Activated CD8-positive, alpha-beta memory T cell treated with anti-CD3 and anti-CD28 coated beads, Interleukin-2, amount 10 ng/mL, durations not matched to agents 7 days and 5 days (primary cell): ENCODE measurements around the gene NKIRAS2. TPM values are rescaled to one million over a fixed set of nuclear protein-coding genes. Genes with fewer than 3 reads are reported as not detected.

Experiments used
- ATAC-seq: fragments of 150-1000 bp; cut with Tn5 transposase; one replicate; pipeline ENCODE4 v1.10.0; 2021; ENCODE audit warnings: moderate library complexity
- CTCF ChIA-PET: fragments of 350-600 bp; sonication (Branson Sonifier 250); formaldehyde crosslinking; loops from one replicate; lab custom pipeline; 2021; ENCODE audit warnings: antibody characterized with exemption; lab: Charles Lee
- DNase-seq: peaks from one replicate; pipeline ENCODE4 v3.0.0-alpha.2; 2020
- H3K27ac Mint-ChIP-seq: one replicate; pipeline ENCODE4 v1.8.0; 2021; ENCODE audit warnings: mild to moderate bottlenecking, mixed read lengths
- H3K27me3 Mint-ChIP-seq: one replicate; pipeline ENCODE4 v1.8.0; 2021; ENCODE audit warnings: mixed read lengths
- H3K36me3 Mint-ChIP-seq: one replicate; pipeline ENCODE4 v1.8.0; 2021; ENCODE audit warnings: mild to moderate bottlenecking, mixed read lengths
- H3K4me1 Mint-ChIP-seq: one replicate; pipeline ENCODE4 v1.8.0; 2021; ENCODE audit warnings: mixed read lengths
- H3K4me3 Mint-ChIP-seq: one replicate; pipeline ENCODE4 v1.8.0; 2021; ENCODE audit warnings: mild to moderate bottlenecking, moderate library complexity, mixed read lengths
- H3K9me3 Mint-ChIP-seq: one replicate; pipeline ENCODE4 v1.8.0; 2022; ENCODE audit warnings: low read depth, mixed read lengths
- total RNA-seq, 2 experiments: library from RNA; stranded (reverse); gene quantifications; one replicate each; pipeline ENCODE4 v1.2.3, GENCODE V29; 2021

The NKIRAS2 gene
- total RNA-seq, result 10 to 100 TPM; 21.0 to 23.7 TPM

DNA sequence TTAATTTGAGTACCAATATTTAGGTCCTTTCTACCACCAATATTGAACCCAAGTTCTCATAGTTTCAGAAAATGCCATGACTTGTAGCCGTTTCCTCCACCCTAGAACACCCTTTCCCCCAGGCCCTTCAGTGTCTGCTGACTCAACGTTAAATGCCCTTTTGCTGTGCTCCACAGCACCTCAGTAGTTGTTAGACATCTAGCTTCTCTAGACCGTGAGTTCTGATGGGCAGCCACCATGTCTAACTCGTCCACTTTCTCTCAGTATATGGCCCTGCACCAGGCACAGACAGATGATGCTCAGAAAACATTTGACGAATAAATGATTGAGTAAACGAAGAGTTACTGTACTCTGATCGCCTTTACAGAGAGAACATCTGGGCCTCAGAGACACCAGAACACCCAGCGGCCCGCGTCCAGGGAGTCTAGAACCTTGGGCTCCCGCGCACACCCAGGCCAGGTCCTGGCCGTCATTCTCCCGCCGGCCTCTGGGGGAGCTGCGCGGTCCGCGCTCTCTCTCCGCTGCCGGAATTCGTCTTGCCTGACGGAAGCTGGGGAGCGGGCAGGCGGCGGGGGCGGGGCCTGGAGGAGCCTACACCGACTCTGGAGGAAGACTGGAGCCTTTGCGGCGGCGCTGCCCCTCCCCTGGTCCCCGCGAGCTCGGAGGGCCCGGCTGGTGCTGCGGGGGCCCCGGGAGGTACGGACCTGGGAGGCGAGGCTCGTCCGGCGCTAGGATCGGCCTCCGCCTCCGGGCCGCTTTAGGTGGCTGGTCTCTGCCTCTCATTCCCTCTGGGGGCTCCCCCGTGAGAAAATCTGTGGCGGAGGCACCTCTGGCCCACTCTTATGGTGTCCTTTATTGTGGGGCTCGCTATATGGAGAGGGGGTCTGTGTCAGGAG is at the start of gene NKIRAS2:
TSS of gene NKIRAS2 (plus strand) at position 582 of the 896 bp plus-strand sequence. CDS start 1,488 bp downstream, outside the sequence.
- Mint-ChIP-seq H3K4me3 (peak within 1 kb of the TSS; percentile 93), H3K27me3 (no peaks in the 10 kb centered on the region), H3K36me3 (peaks cover 18% of the 10 kb centered on the region), H3K4me1 (peaks cover 57% of the 10 kb centered on the region), H3K27ac (peak within 1 kb of the TSS; percentile 77), H3K9me3 (no peaks in the 10 kb centered on the region)
- DNase-seq (peak; percentile 95), ATAC-seq (peak; percentile 78)
- CTCF ChIA-PET, result interaction anchor here (0.7 to 7.7 kb wide), 30 partner anchors 9 to 270 kb away, joined by 3 to 87 read pairs (median 4); partner anchors contain the start of genes ACLY, CNP, DHX58 and GHDC

DNA sequence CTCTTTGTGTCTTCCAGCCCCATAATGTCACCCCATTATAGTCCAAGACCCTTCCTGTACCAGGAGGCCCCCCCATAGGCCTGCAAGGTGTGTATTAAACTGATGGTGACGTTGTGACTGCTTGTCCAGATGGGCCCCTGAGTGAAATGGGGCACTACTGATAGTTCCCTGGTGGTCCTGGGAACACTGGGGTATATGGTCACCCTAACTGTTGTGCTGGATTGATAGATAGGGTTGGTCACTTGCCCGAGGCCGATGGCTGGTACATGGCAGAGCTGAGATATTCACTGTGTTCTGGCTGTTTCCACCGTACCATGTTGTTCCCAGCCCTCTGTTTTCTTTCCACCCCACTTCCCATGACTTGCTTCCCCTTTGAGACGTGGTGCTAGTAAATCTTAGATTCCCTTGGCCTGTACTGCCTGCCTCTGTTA is 49.0 kb upstream of the NKIRAS2 start:
- H3K36me3 Mint-ChIP-seq, result peaks cover 38% of the 10 kb centered on the region
- no peaks in the 10 kb centered on the region for H3K27me3 Mint-ChIP-seq
- CTCF ChIA-PET, result interaction anchor here (0.7 kb wide), 1 partner anchor 173 kb away, joined by 3 read pairs; no protein-coding TSS in a partner anchor

DNA sequence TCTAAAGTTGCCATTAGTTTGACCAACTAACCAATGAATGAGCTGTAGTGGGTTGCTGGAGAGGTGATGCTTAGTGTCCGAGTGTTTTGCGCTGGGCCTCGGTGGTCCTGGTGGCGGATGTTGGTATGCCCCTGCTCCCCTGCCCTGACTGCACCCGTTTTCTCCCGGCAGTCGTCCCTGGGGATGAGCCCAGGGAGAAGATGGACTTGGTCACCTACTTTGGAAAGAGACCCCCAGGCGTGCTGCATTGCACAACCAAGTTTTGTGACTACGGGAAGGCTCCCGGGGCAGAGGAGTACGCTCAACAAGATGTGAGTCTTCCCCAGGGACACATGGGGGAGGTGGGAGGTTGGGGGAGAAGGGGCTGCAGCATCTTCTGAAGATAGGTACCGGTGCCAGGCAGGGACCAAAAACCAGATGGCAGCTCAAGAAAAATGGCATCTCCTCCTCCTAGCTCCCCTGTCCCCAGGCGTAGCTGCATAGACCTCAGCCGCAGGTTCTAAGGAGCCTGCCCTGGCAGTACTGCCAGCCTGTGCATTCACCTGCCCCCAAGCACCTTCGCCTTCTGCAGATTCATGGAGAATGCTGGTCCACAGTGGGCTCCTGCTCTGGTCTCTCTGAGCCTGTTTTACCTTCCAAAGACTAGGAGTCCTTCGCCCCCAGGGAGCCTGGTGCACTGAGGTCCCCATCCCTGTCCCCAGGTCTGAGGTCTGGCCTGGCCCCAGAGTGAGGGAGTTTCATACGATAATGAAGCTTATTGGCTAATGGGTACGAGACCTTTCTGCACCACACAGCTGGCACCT is 48.0 kb upstream of the NKIRAS2 start:
- peaks cover 47% of the 10 kb centered on the region for H3K36me3 Mint-ChIP-seq
- no peaks in the 10 kb centered on the region for H3K27me3 Mint-ChIP-seq
- no peak overlapping the region for H3K27ac Mint-ChIP-seq
- peaks cover 28% of the 10 kb centered on the region for H3K4me1 Mint-ChIP-seq
- no peaks in the 10 kb centered on the region for H3K9me3 Mint-ChIP-seq
- CTCF ChIA-PET, result interaction anchor here (0.7 kb wide), 2 partner anchors 8 to 172 kb away, joined by 3 read pairs; no protein-coding TSS in a partner anchor
- H3K4me3 Mint-ChIP-seq, result no peak overlapping the region
- DNase-seq, result no peak
- ATAC-seq, result no peak

More for the DNA sequence above, 49.0 kb upstream of the NKIRAS2 start:
- DNase-seq, result no peak
- H3K9me3 Mint-ChIP-seq, result no peaks in the 10 kb centered on the region
- no peak for ATAC-seq
- peaks cover 29% of the 10 kb centered on the region for H3K4me1 Mint-ChIP-seq
- H3K4me3 Mint-ChIP-seq, result no peak overlapping the region
- no peak overlapping the region for H3K27ac Mint-ChIP-seq

DNA sequence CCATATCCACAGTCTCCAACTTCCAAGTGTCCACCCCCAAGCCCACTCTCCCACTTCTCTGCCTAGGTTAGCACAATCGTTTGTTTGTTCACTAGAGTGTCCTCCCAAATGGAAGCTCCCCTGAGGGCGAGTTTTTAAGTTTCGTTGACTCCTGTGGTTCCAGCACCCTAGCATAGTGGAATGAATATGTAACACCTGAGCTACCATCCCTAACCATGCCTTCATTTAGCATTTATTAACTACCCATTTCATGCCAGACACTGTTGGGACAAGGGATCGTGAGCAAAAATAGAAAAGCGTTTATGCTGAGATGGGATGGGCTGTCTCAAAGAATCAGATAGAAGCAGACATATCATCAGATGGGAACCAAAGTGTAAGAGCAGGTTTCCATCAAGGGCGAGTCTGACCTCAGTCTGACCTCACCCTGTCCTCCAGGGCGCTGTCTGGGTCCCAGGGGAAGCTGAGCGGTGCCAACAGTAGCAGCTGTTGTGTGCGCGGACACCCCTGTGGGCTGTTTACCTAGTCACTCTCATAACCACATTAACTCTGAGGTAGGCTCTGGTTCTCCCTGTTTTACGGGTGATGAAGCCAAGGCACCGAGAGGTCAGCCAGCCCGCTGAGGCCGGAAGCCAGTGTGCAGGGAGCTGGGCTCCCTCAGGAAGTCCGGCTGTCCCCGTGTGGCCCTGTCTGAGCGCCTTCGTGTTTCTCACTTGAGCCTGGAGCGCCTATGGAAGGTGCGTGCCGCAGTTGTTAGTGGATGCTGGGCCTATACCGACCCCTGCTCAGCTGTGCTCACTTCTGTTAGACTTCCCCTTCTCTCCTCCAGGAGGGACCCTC is 47.1 kb upstream of the NKIRAS2 start:
- Mint-ChIP-seq H3K27me3 (no peaks in the 10 kb centered on the region), H3K9me3 (no peaks in the 10 kb centered on the region), H3K4me1 (peaks cover 22% of the 10 kb centered on the region), H3K4me3 (no peak overlapping the region), H3K36me3 (peaks cover 49% of the 10 kb centered on the region), H3K27ac (no peak overlapping the region)
- DNase-seq (no peak), ATAC-seq (no peak)
- CTCF ChIA-PET, result interaction anchor here (0.9 kb wide), 1 partner anchor 128 kb away, joined by 3 read pairs; no protein-coding TSS in a partner anchor

DNA sequence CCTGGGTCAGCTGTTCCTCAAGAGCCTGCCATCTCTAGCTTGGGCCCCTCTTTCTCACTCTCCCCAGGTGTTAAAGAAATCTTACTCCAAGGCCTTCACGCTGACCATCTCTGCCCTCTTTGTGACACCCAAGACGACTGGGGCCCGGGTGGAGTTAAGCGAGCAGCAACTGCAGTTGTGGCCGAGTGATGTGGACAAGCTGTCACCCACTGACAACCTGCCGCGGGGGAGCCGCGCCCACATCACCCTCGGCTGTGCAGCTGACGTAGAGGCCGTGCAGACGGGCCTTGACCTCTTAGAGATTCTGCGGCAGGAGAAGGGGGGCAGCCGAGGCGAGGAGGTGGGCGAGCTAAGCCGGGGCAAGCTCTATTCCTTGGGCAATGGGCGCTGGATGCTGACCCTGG is 46.5 kb upstream of the NKIRAS2 start:
- Mint-ChIP-seq H3K4me1 (peaks cover 16% of the 10 kb centered on the region), H3K36me3 (peaks cover 42% of the 10 kb centered on the region), H3K27me3 (no peaks in the 10 kb centered on the region), H3K4me3 (no peak overlapping the region), H3K9me3 (no peaks in the 10 kb centered on the region), H3K27ac (no peak overlapping the region)
- CTCF ChIA-PET, result interaction anchor here (0.9 kb wide), 1 partner anchor 128 kb away, joined by 3 read pairs; no protein-coding TSS in a partner anchor
- ATAC-seq (no peak), DNase-seq (no peak)

DNA sequence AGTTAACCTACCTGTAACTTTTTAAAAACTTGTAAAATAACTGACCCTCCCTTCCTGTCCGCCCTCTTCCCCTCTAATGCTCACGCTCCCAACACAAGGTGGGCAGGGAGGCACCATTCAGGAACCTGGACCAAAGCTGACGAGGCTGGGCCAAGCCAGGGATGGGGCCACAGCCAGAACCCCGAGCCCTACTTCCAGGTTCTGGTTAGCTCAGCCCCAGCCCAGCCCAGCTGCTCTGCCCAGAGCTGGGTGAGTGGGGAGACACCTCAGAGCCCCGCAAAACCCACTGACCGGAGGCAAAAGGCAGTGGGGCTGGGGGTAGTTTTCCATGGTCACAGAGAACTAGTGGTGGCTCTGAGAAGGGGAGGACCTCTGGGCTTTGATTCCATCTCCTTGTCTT is 45.9 kb upstream of the NKIRAS2 start:
- H3K36me3 Mint-ChIP-seq, result peaks cover 39% of the 10 kb centered on the region
- CTCF ChIA-PET, result interaction anchor here (0.7 to 0.9 kb wide), 3 partner anchors 8 to 127 kb away, joined by 3 to 4 read pairs (median 3); no protein-coding TSS in a partner anchor
- H3K4me1 Mint-ChIP-seq, result peaks cover 11% of the 10 kb centered on the region
- no peak overlapping the region for H3K4me3 Mint-ChIP-seq
- no peak for ATAC-seq
- no peaks in the 10 kb centered on the region for H3K9me3 Mint-ChIP-seq
- H3K27me3 Mint-ChIP-seq, result no peaks in the 10 kb centered on the region
- peak overlapping the region; percentile 23 for H3K27ac Mint-ChIP-seq
- DNase-seq, result no peak

DNA sequence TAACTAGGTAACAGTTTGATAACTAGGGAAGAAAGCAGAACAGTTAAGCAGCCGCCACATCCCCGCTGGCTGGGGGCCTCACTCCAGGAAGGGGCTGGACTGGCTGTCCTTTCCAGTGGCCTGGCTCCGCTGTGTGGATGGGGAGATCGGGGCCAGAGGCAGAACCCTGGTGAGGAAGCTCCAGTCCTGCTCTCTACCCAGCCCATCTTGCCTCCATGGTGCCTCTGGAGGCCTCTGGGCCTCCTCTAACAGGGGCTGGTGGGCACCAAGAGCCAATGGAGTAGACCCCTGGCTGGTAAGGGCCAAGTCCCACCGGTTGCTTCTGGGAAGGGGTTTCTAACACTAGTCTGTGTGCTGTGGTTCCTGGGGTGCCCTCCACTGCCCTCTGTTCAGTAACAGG is 45.2 kb upstream of the NKIRAS2 start:
- peaks cover 9% of the 10 kb centered on the region for H3K4me1 Mint-ChIP-seq
- H3K36me3 Mint-ChIP-seq, result peaks cover 34% of the 10 kb centered on the region
- no peaks in the 10 kb centered on the region for H3K27me3 Mint-ChIP-seq

DNA sequence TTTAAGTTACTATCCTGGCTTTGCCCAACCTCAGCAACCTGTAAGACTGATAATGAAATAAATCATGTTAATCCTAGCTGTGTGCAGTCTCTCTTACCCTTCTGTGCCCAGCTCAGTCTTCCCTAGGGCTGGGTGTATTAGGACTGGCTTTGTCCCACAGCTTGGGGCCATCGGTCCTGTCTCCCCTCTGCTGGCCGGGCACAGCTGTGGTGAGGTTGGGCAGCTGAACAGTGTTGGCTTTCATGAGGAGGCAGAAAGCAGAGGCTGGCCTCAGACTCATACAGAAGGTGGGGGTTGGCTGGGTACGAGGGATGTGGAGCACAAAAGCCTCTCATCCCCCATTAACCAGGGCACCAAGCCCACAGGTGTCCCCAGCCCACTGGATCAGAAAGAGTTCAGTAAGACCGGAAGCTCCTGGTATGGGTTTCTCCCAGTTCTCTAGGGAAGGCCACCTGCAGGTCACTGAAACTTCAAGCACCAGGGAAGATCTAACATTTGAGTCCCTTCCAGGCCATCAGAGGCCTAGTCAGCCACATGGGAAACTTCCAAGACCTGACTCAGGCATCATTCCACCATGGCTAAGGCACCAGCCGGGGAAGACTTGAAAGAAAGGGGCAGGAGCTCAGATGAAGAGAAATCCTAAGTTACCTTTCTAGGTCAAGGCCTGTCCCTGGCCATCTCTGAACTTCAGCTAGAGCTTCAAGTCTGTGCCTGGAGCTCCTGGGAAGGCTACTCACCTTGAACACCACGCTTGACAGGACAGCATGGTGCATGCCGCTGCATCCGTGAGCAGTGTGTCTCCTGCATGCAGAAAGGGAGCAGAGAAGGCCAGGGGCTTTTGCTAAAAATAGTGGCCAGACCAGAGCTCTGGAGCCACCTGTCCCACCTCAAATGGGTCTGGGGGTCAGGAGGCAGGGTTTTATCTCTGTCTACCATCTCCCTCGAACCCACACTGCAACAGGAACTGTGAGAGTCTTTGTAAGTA is 44.5 kb upstream of the NKIRAS2 start:
- Mint-ChIP-seq H3K9me3 (no peaks in the 10 kb centered on the region), H3K27me3 (no peaks in the 10 kb centered on the region), H3K27ac (peak overlapping the region; percentile 47), H3K4me3 (no peak overlapping the region), H3K36me3 (peaks cover 39% of the 10 kb centered on the region), H3K4me1 (peaks cover 6% of the 10 kb centered on the region)
- ATAC-seq (no peak), DNase-seq (no peak)
- CTCF ChIA-PET, result interaction anchor here (1.0 kb wide), 1 partner anchor 34 kb away, joined by 3 read pairs; no protein-coding TSS in a partner anchor

More for the DNA sequence above, 45.2 kb upstream of the NKIRAS2 start:
- Mint-ChIP-seq H3K27ac (no peak overlapping the region), H3K9me3 (no peaks in the 10 kb centered on the region), H3K4me3 (no peak overlapping the region)
- CTCF ChIA-PET, result no interaction called here
- DNase-seq (no peak), ATAC-seq (no peak)

DNA sequence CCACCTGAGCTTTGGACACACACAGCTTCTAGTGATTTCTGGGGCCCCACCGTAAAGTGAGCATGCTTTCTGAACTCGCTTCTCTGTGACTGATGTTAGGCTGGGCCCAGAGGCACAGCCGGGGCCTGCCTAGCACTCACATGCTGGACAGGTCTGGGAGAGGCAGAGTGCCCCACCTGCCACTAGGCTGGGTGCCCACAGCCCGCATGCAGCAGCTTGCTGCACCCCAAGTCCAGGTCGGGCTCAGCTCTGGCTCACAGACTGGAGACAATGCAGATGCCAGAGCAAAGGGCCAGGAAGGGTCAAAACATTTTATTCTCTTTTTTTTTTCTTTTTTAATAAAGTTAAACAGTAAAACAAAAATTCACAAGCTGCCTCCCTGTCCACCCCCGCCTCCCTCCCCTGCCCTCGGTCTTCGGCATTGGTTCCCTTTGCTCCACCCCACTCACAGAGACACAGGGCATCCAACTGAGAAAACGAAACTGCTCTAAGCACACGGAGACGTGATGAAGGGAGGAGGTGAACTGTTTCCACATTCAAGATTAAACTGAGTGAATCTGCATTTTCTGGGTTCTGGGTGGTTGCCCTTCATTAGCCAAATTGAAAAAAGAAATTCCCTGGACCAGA is 43.6 kb upstream of the NKIRAS2 start:
- Mint-ChIP-seq H3K27ac (peak overlapping the region; percentile 77), H3K4me1 (peaks cover 2% of the 10 kb centered on the region), H3K9me3 (no peaks in the 10 kb centered on the region), H3K27me3 (no peaks in the 10 kb centered on the region), H3K4me3 (no peak overlapping the region), H3K36me3 (peaks cover 41% of the 10 kb centered on the region)
- CTCF ChIA-PET, result interaction anchor here (1.0 kb wide), 1 partner anchor 33 kb away, joined by 3 read pairs; no protein-coding TSS in a partner anchor
- DNase-seq (no peak), ATAC-seq (no peak)

DNA sequence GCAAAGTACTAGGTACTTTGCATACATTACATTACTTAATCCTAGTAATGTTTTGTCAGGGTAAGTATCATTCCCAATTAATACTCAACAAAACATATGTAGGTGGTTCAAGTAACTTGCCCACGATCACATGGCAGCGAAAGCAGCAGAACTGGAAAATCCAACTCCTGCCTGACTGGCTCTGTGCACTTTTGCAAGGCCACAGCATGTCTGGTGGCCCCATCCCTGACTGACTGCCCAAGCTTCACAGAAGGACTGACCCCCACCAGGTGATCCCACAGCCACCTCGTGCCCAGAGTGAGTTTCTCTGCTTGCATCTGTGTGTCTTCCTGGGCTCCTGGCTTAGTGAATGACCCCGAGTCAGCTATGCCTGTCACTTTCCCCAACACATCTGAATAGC is 41.9 kb upstream of the NKIRAS2 start:
- Mint-ChIP-seq H3K4me1 (no peaks in the 10 kb centered on the region), H3K27me3 (no peaks in the 10 kb centered on the region), H3K9me3 (no peaks in the 10 kb centered on the region), H3K27ac (no peak overlapping the region), H3K36me3 (peaks cover 47% of the 10 kb centered on the region), H3K4me3 (no peak overlapping the region)
- DNase-seq, result no peak
- CTCF ChIA-PET, result interaction anchor here (1.1 kb wide), 1 partner anchor 13 kb away, joined by 3 read pairs; no protein-coding TSS in a partner anchor
- ATAC-seq, result no peak
